Left ventricle myocardium superior (tissue), 1 donor: ENCODE measurements around the gene FOS. TPM values are rescaled to one million over a fixed set of nuclear protein-coding genes. Genes with fewer than 3 reads are reported as not detected.
"Not testable (repeated sequence)": the region's sequence is repeated elsewhere in the genome, so short reads cannot be mapped to it uniquely, and the experiment has no call there.

ENCODE experiments used
- ATAC-seq: fragments of 200-7000 bp; cut with Tn5 transposase; one replicate; pipeline ENCODE4 v1.9.1; 2020; ENCODE audit warnings: mild to moderate bottlenecking, moderate library complexity
- DNase-seq: peaks from one replicate; pipeline ENCODE4 v3.0.0-alpha.2; 2020
- intact Hi-C: fragments of 100-400 bp; cut with micrococcal nuclease; formaldehyde crosslinking; loops from one replicate; pipeline ENCODE4 v1.11.0; 2022
- total RNA-seq: library from RNA; stranded (reverse); fragmentation: NEBNext Ultra II Directional; extraction: Animal tissue kit (Norgen Biotek cat#: 25700); gene quantifications from one replicate; pipeline ENCODE4 v1.2.1, GENCODE V29; 2021
- donor health status: DM: no; HTN: yes; CAD: no; lungs with severe emphysema.

Gene FOS
- total RNA-seq, 1 donor from 2014 or later, result 25.4 TPM

DNA sequence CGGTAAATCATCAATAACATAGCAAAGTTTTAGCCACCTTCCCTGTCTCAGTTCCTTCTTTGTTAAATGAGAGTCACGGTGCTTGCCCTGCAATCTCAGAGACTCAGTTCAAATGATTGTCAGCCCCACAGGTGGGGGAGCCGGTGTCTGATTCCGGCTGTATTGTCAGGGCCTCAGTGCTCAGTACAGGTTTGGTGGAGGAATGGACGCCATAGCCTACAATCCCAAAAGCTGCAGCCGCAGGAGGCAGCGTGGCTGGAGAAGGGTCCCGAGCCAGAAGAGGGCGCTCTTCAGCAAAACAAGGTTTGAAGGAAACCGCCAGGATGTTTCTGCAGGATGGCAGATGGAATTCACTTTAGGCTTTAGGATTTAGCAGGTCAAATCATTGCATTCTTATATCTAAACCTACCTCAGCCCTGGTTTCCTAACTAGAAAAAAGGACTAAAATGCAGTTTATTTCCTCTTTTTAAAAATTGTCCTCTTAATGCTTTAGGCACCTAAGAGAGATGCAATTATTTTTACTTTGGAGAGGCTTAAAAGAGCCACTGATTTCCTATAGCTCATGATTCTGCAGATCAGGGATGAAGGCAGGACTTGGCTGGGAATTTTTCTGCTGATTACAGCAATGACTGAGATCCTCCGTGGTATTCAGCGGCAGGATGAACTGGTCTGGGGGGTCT is 29.2 kb downstream of the FOS start:
- intact Hi-C loops, result no loop called here
- ATAC-seq (peak; percentile 65), DNase-seq (peak; percentile 89)

DNA sequence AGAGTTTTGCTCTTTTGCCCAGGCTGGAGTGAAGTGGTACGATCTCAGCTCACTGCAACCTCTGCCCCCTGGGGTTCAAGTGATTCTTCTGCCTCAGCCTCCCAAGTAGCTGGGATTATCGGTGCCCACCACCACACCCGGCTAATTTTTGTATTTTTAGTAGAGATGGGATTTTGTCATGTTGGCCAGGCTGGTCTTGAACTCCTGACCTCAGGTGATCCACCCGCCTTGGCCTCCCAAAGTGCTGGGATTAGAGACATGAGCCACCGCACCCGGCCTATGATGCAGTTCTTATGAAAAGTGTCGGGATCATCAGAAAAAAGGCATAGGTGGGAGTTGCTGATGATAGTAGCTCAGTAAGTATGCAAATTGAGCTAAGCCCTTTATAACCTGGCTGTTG is 30.4 kb downstream of the FOS start:
- intact Hi-C loops, DNase-seq, ATAC-seq: not testable (repeated sequence)

DNA sequence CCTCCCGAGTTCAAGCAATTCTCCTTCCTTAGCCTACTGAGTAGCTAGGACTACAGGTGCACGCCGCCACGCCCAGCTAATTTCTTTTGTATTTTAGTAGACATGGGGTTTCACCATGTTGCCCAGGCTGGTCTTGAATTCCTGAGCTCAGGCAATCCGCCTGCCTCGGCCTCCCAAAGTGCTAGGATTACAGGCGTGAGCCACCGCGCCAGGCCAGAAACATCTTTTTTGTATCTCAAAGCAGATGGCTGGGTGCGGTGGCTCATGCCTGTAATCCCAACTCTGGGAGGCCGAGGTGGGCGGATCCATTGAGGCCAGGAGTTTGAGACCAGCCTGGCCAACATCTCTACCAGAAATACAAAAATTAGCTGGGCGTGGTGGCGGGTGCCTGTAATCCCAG is 30.9 kb downstream of the FOS start:
- DNase-seq, intact Hi-C loops, ATAC-seq: not testable (repeated sequence)

DNA sequence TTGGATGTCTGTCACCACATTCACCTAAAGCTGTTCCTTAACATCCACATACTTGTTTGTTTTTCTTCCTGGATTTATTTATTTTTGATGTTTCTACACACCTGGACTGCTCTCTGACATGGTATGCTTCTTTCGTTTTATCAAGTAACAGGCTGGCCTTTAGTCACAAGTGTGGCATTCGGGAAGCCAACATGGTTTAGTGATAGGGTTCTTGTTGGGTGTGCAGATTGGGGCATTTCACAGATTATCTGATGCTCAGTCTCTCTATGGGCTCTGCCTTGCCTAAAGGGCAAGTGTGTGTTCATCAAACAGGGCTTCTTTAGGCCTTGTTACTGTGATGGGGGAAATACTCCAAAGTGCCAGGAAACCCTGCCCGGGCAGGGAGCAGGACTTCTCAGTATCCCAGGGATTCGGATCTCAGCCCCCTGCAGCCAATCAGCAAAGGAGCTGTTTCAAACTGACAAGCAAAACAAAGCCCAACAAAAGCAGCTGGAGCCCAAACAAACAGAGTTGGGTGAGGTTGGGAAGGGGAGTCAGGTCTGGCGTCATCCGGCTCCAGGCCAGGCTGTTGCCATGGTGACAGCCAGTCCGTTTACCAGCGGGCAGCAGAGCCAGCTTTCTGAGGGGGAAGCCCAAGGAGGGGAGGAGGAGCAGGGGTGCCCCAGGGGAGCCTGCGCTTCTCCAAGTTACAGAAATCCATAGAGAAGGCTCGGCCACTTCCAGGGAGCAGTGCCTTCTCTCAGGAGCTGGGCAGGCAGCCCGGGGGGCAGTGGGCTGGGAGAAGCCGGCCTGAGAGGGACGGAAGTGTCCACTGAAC is 31.9 kb downstream of the FOS start:
- DNase-seq, result peak; percentile 90
- intact Hi-C loops, result loop anchor here (5.0 kb wide), 1 partner anchor 177 kb away; no protein-coding TSS in a partner anchor
- ATAC-seq, result peak; percentile 83

DNA sequence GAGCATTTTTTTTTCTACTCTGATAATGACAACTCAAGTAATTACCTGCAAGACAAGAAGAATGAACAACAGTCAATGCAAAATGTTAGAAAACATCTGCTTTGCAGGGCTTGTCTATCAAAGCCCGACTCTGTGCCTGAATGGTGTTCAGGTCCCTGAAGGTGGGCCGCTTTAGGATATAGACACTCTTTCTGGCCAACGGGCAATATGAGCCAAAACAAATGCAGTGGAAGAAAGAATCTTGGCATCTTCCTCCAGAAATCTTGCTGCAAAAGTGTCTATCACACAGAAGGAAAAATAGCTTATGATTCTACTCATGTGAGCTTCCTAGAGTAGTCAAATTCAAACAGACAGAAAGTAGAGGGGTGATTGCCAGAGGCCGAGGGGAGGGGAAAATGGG is 32.7 kb downstream of the FOS start:
- intact Hi-C loops, result loop anchor here (5.0 kb wide), 1 partner anchor 176 kb away; no protein-coding TSS in a partner anchor
- ATAC-seq (no peak), DNase-seq (no peak)

DNA sequence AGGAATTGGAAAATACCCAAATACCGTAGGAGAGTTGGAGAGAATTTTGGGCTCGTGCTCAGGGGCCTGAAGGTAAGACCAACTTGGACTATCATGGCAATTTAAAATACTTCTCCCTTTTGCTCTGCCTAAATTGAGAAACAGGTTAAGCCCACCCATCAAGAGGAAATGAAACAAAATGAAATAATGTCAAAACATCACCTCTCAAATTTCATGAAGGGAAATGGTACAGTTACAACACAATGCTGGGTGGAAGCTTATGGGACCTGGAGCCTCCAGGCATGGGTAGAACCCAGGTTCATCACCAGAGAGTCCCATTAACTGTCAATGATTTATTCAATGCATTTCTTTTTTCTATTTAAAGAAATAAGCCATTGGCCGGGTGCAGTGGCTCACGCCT is 33.7 kb downstream of the FOS start:
- intact Hi-C loops, result loop anchor here (5.0 kb wide), 1 partner anchor 175 kb away; no protein-coding TSS in a partner anchor
- ATAC-seq, result no peak
- DNase-seq, result no peak

DNA sequence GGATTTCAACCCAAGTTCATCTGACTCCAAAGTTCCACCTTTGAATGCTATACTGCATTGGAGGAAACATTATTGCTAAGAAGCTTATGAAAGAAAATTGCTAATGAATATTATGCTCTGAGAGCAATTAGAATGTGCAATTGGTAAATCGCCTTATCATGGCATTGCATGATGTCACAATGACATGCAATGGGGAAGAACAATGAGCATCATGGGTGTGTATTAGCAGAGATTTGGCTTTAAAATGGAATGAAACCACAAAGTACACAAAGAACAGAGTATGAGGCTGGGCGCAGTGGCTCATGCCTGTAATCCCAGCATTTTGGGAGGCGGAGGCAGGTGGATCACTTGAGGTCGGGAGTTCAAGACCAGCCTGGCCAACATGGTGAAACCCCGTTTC is 34.7 kb downstream of the FOS start:
- intact Hi-C loops, result loop anchor here (5.0 kb wide), 1 partner anchor 174 kb away; no protein-coding TSS in a partner anchor
- ATAC-seq (no peak), DNase-seq (no peak)

DNA sequence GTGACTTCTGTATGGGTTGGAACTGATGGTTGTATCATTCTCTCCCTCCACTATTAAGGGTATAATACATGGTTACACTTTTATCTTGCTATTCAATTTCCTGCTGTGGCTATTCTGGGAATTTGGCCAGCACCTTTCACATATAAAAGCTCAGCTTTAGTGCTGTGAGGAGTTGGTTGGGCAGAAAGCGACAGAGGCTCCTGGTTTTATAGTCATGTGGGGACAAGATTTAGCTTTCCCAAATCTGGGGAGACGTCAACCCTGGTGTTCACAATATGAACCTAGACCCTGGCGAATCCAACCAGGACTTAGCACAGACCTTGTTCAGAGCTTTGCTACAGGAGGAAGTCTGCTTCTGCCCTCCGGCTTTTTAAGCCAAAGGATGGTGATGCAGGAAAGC is 36.5 kb downstream of the FOS start:
- peak; percentile 59 for ATAC-seq
- DNase-seq, result no peak
- intact Hi-C loops, result no loop called here

DNA sequence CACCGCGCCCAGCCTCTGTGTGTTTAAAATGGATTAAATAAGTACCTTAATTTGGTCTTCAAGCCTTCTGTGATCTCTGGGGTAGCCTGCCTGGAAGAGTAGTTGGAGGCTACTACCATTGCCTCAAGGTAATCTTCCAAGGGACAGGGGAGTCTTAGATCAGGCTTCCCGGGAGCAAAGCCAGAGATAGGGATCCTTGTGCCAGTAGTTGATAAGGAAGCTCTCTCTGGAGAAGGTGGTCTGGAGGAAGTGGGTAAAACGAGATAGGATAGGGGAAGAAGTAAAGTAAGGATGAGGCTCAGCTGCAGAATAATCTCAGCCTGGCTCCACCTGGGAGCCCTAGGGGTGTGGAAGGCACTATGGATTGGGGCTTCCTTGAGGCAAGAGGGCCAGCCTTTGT is 38.5 kb downstream of the FOS start:
- no peak for ATAC-seq
- no peak for DNase-seq
- intact Hi-C loops, result no loop called here

DNA sequence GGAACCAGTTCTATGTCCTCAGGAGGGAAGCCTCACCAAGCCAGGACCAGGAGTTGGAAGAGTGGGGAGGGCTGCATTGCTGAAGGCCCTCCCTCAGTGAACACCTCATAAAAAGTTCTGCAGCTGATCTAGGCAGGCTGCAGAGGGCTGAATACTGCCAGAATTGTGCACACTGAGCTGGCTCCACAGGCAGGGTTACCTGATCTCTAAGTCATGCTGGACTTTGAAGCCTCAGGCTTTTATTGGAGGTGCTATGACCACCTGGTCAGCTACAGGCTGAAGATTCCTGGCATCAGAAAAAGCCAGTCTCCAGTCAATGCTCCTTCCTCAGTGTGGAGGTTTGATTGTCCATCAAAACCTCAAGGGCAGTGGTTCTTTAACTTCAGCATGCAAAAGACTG is 39.7 kb downstream of the FOS start:
- intact Hi-C loops, result no loop called here
- no peak for DNase-seq
- ATAC-seq, result no peak

DNA sequence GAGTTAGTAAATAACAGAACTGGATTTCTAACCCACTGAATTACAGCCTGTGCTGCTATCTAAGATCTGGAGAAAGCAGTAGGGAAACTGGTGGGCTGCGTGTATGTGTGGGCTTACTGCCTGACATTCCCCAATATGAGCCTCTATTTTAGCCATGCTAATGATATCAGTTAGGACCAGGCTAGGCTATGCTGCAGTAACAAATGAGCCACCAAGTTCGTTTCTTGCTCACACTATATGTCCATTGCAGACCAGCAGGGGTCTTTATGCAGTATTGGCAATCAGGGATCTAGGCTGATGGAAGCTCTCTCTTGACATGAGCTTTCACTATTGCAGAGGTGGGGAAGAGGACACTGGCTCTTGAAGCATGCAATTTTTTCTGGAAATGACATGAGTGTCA is 40.4 kb downstream of the FOS start:
- intact Hi-C loops, result no loop called here
- DNase-seq (no peak), ATAC-seq (no peak)

DNA sequence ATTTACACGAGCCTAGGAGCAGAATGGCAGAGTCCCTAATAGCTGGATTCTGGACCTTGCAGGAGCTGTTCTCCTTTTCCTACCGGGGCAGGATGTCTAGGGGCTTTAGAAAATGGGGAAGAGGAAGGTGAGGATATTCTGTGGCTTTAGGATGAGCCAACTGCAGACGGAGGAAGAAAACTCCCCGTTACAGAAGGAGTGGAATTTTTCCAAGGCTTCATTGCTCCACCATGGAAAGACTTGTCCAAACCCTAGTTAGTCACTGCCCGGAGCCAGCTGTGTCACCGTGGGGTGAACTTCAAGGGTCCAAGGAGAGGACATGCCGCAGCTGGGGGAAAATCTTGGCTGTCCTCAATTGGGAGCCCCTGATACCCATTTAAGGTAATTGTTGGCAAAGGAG is 41.6 kb downstream of the FOS start:
- intact Hi-C loops, result no loop called here
- no peak for DNase-seq
- no peak for ATAC-seq

DNA sequence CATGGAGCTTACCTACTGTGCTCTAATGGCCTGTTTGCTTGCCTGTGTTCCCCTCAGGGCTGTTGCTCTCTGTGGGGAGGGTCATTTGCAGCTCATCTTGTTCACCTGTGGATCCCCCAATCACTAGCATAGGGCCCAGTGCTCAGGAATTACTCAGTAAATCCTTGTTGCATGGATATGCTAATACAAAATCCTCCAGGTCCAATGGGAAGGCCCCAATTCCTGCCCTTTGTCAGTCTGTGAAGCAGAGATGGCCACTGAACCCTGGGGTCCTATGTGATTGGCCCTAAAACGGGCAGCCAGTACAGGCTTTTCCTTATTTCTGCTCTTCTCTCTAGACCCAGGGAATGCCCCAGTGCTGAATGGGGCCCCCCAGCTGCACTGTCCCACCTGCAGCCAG is 44.1 kb downstream of the FOS start:
- ATAC-seq (no peak), DNase-seq (no peak)
- intact Hi-C loops, result no loop called here

DNA sequence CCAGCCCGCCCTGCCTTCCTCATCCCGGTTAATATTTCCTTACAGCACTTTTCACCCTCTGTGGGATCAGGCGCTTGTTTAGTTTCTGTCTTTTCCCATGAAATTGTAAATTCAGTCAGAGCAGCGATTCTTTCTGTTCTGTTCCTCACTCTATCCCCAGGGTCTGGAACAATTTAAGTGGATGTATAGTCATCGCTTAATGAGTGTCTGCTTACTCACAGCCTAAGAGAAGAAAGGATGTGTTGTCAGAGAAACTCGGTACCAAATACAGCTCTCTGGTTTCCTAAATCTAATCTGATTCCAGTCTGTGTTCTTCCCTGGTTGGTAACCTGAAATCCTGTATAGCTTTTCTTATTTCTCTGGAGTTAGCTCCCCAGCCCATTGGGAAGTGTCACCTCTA is 44.9 kb downstream of the FOS start:
- DNase-seq, result no peak
- ATAC-seq, result no peak
- intact Hi-C loops, result no loop called here

DNA sequence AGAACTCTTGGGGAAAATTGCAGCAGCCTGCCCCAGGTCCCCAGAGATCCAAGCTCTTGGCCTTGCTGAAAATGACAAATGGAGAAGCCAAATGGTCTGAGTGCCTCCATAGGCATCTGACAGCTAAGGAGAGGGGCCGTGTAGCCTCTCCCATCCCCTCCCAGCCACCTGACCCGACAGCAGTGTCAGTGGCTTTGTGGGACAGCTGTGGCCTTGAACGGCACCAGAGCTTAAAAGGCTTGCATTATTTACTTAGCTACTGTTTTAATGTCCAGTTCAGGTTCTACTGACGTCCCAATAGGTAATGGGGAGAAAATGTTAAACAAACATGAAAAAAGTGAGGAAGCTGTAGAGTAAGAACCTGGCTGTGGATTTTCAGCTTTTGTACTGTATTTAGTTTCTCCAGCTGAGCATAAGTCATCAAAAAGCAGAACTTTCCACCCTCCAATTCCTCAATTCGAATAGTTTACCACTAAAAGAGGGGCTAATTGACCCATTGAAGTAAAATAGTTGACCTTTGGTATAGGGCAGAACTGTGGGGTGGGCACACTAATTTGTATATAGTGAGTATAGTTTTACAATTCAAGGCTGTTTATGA is 50.0 kb downstream of the FOS start:
- no peak for ATAC-seq
- DNase-seq, result no peak
- intact Hi-C loops, result no loop called here

DNA sequence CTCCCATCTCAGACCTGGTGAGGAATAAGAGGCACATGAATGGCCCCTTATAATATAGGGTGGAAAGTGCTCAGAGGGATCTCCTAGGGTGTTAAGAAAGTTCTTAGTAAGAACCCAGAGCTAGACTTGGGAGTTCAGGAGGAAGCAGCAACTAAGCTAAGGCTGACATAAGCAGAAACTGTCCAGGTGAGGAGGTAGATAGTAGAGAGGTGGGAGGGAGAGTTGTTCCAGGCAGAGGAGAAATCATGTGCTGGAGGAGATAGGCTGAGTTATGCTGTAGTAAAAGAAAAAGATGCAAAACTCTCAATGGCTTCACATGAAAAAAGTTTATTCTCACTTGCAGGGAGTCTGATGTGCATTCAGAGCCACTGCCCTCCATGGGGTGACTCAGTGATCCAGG is 50.7 kb downstream of the FOS start:
- DNase-seq (no peak), ATAC-seq (no peak)
- intact Hi-C loops, result no loop called here

DNA sequence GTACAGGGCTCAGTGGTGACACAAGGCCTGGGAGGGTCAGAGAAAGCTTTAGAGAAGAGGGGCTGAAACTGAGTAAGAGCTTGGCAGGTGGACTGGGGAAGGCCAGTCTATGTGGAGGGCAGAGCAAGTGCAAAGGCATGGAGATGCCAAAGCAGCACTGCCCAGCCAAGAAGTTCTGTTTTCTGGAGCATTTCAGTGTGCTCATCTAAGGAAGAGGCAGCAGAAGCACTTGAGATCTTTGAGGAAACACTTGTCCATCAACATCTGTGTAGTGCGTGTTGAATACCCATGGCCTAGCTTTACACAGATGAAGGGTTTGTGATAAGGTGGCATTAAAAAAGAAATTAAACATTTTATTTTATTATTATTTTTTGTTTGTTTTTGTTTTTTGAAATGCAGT is 52.8 kb downstream of the FOS start:
- ATAC-seq, result no peak
- intact Hi-C loops, result no loop called here

More for the DNA sequence above, 52.8 kb downstream of the FOS start:
- DNase-seq, result no peak
